Gastrocnemius medialis (tissue), 4 donors: ENCODE results near the gene PPFIA2. TPM values are rescaled to one million over a fixed set of nuclear protein-coding genes. Genes with fewer than 3 reads are reported as not detected.
"Not testable (repeated sequence)": the region's sequence is repeated elsewhere in the genome, so short reads cannot be mapped to it uniquely, and the experiment has no call there.

Experiments
- ATAC-seq, 2 donors: fragments of 150-250 bp; one replicate each; pipeline ENCODE4 v1.9.1; 2016
- DNase-seq, 2 donors: peaks; one replicate each; pipeline ENCODE4 v3.0.0-alpha.2; 2019
- H3K27ac ChIP-seq, 4 donors: fragments of 200-600 bp; sonication (generic); 1 replicate in 1 of 4; 2 replicates in 3 of 4; pipeline ENCODE4 v1.5.1; 2016 to 2018; ENCODE audit warnings: mild to moderate bottlenecking in 2 of 4, moderate library complexity in 1 of 4
- H3K27me3 ChIP-seq, 3 donors: fragments of 200-600 bp; sonication (generic) in 2 of 3; 1 replicate in 1 of 3; 2 replicates in 2 of 3; pipeline versions ENCODE4 v1.5.1 to v1.6.0; 2016 to 2019; ENCODE audit warnings: mild to moderate bottlenecking in 1 of 3, moderate library complexity in 1 of 3
- H3K36me3 ChIP-seq, 2 donors: fragments of 200-600 bp; sonication (generic) in 1 of 2; one replicate each; pipeline ENCODE4 v1.5.1; 2017 to 2018
- H3K4me1 ChIP-seq, 2 donors: fragments of 200-600 bp; sonication (generic) in 1 of 2; one replicate each; pipeline ENCODE4 v1.5.1; 2016 to 2017; ENCODE audit warnings: mild to moderate bottlenecking in 2 of 2
- H3K4me3 ChIP-seq, 4 donors: fragments of 200-600 bp; sonication (generic) in 3 of 4; 1 replicate in 1 of 4; 2 replicates in 3 of 4; pipeline ENCODE4 v1.5.1; 2016 to 2019; ENCODE audit warnings: mild to moderate bottlenecking in 2 of 4
- H3K9me3 ChIP-seq, 3 donors: fragments of 200-600 bp; sonication (generic) in 2 of 3; 1 replicate in 1 of 3; 2 replicates in 2 of 3; pipeline ENCODE4 v1.5.1; 2016 to 2019
- POLR2A ChIP-seq, 2 donors: fragments of 450-650 bp; IDR thresholded peaks; one replicate each; pipeline ENCODE4 v1.6.1; 2017; ENCODE audit warnings: antibody characterized with exemption in 2 of 2, mild to moderate bottlenecking in 2 of 2, moderate library complexity in 2 of 2
- in situ Hi-C, 4 donors: fragments of 200-750 bp; cut with MboI; loops; one replicate each; pipeline versions ENCODE4 v1.15.0 to v1.8.0; 2017; ENCODE audit warnings: low sequenced_read_pairs in 4 of 4
- intact Hi-C: fragments of 100-400 bp; cut with DNase I; formaldehyde crosslinking; loops from one replicate; pipeline ENCODE4 v1.15.1; 2023; ENCODE audit warnings: low total_unique reads
- total RNA-seq, 4 donors: library from RNA; depleted of rRNA; stranded (reverse); fragments of >200 nt; gene quantifications; one replicate each; pipeline versions ENCODE4 v1.1.0 to v1.2.3, GENCODE V29; 2016
- TF ChIP-seq, protein P1 (sequence below), 5 experiments: fragments of 450-650 bp in 3 of 5; fragments of 200-600 bp in 2 of 5; sonication (generic) in 2 of 5; IDR thresholded peaks in 4 of 5; conservative IDR thresholded peaks in 1 of 5; 1 replicate in 4 of 5; 2 replicates in 1 of 5; pipeline ENCODE4 v1.5.1; 2016 to 2019; ENCODE audit warnings: antibody characterized with exemption in 5 of 5, mild to moderate bottlenecking in 3 of 5, moderate library complexity in 3 of 5

PPFIA2 gene
- total RNA-seq, 4 donors from 2014 or later = 0.04 TPM; not detected in 3

DNA sequence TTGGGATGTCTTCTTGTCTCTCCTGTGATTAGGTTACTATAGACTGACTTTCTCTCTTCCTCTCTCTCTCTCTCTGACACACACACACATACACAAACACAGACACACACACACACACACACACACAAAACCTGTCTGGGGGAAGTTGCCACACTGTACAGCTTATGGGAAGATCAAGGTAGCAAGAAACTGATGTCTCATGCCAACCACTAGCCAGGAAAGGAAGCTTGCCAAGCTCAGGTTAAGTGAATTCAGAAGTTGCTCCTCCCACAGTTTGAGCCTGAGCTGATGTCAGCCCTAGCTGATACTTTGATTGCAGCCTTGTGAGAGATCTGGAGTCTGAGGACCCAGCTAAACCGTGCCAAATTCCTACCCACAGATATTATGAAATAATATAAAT is 67.1 kb downstream of the PPFIA2 start:
- no peak overlapping the region for H3K4me3 ChIP-seq
- no peaks in the 10 kb centered on the region for H3K9me3 ChIP-seq
- no peak for TF ChIP-seq POLR2A (IDR thresholded peaks at IDR 0.05)
- TF ChIP-seq, protein P1, sequence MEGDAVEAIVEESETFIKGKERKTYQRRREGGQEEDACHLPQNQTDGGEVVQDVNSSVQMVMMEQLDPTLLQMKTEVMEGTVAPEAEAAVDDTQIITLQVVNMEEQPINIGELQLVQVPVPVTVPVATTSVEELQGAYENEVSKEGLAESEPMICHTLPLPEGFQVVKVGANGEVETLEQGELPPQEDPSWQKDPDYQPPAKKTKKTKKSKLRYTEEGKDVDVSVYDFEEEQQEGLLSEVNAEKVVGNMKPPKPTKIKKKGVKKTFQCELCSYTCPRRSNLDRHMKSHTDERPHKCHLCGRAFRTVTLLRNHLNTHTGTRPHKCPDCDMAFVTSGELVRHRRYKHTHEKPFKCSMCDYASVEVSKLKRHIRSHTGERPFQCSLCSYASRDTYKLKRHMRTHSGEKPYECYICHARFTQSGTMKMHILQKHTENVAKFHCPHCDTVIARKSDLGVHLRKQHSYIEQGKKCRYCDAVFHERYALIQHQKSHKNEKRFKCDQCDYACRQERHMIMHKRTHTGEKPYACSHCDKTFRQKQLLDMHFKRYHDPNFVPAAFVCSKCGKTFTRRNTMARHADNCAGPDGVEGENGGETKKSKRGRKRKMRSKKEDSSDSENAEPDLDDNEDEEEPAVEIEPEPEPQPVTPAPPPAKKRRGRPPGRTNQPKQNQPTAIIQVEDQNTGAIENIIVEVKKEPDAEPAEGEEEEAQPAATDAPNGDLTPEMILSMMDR (IDR thresholded peaks at IDR 0.05 in 4 of 5, conservative IDR thresholded peaks at IDR 0.05 in 1 of 5) = no peak
- DNase-seq = no peak
- no peaks in the 10 kb centered on the region for H3K27me3 ChIP-seq
- intact Hi-C loops = no loop called here
- no peaks in the 10 kb centered on the region for H3K36me3 ChIP-seq
- no peak overlapping the region for H3K27ac ChIP-seq
- in situ Hi-C loops = no loop called here
- ATAC-seq = no peak
- no peaks in the 10 kb centered on the region for H3K4me1 ChIP-seq

DNA sequence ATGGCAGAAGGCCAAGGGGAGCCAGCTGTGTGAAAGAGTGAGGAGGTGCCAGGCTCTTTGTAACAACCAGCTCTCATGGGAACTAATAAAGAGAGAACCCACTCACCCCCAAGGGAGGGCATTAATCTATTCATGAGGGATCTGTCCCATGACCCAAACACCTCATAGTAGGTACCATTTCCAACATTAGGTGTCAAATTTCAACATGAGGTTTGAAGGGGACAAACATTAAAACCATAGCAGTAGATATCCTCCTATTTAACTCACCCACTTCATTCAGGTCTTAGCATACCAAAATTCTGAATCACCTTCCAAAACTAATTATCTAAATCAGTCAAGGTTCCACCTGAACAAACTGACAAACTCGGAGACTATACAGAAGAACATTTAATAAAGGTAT is 75.3 kb downstream of the PPFIA2 start:
- intact Hi-C loops (no loop called here), in situ Hi-C loops (no loop called here)
- H3K27me3 ChIP-seq = no peaks in the 10 kb centered on the region
- H3K4me3 ChIP-seq = no peak overlapping the region
- H3K27ac ChIP-seq = no peak overlapping the region
- TF ChIP-seq, protein P1 (IDR thresholded peaks at IDR 0.05 in 4 of 5, conservative IDR thresholded peaks at IDR 0.05 in 1 of 5) = no peak
- TF ChIP-seq POLR2A (IDR thresholded peaks at IDR 0.05) = no peak
- ATAC-seq = no peak
- DNase-seq = no peak
- no peaks in the 10 kb centered on the region for H3K4me1 ChIP-seq
- no peaks in the 10 kb centered on the region for H3K36me3 ChIP-seq
- H3K9me3 ChIP-seq = no peaks in the 10 kb centered on the region

DNA sequence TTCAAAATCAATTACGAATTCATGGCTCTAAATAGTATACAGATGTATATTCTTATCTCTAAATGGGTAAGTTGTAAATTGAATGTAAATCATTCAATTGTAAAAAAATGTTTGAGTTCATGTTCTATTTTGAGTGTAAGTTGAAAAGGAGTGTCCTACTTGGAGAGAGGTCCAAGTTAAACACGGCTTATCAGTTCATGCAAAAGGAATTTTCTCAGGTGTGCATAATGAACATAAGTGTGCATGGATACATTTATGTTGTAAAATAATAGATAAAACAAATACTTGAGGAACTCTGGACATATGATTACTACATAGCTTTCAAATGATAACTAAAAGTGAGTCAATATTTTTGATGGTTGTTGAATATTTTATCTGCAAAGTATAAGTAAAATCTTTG is 79.5 kb downstream of the PPFIA2 start:
- in situ Hi-C loops = no loop called here
- TF ChIP-seq, protein P1 (IDR thresholded peaks at IDR 0.05 in 4 of 5, conservative IDR thresholded peaks at IDR 0.05 in 1 of 5) = no peak
- TF ChIP-seq POLR2A (IDR thresholded peaks at IDR 0.05) = no peak
- no peaks in the 10 kb centered on the region for H3K36me3 ChIP-seq
- DNase-seq (no peak), ATAC-seq (no peak)
- H3K4me3 ChIP-seq = no peak overlapping the region
- H3K27me3 ChIP-seq = no peaks in the 10 kb centered on the region
- H3K4me1 ChIP-seq = no peaks in the 10 kb centered on the region
- no peak overlapping the region for H3K27ac ChIP-seq
- H3K9me3 ChIP-seq = no peaks in the 10 kb centered on the region
- intact Hi-C loops = no loop called here

DNA sequence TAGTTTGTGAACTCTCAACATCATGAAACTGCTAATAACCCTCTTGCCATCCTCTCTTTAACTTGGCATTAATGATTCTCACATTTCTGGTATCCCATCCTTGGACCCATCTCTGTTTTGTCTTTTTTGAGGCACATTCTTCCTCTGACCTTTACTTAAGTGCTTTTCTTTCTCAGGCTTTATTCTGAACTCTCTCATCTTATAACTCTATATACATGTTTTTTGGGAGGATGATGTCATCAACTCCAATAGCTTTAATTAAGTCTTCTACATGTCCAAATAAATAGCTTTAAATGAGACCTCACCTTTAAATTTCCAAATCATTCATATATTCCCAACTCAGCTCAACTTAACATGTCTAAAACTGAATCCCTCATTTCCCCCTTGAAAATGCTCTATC is 88.4 kb downstream of the PPFIA2 start:
- Histone ChIP-seq H3K36me3 (no peaks in the 10 kb centered on the region), H3K27ac (no peak overlapping the region), H3K4me1 (no peaks in the 10 kb centered on the region), H3K4me3 (no peak overlapping the region), H3K27me3 (no peaks in the 10 kb centered on the region), H3K9me3 (no peaks in the 10 kb centered on the region)
- TF ChIP-seq POLR2A (IDR thresholded peaks at IDR 0.05) = no peak
- TF ChIP-seq, protein P1 (IDR thresholded peaks at IDR 0.05 in 4 of 5, conservative IDR thresholded peaks at IDR 0.05 in 1 of 5) = no peak
- intact Hi-C loops = no loop called here
- DNase-seq (no peak), ATAC-seq (no peak)
- in situ Hi-C loops = no loop called here

DNA sequence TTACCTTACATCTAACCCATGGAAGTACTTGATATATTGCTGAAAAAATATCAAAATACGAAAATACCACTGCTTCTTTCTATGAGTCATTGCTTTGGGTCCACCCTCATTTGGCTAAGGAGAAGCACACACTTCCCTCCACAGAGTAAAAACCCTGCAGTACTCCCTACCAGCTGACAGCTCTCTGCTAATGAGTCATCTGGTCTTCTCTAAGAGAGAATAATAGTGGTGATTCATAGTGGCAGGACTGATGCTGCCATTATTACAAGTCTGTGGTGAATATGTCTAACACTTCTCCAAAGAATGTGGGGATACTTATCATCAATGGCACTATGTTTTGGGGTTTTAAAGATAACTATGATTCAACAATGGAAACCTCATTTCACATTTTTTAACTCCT is 90.7 kb downstream of the PPFIA2 start:
- TF ChIP-seq, protein P1 (IDR thresholded peaks at IDR 0.05 in 4 of 5, conservative IDR thresholded peaks at IDR 0.05 in 1 of 5) = no peak
- TF ChIP-seq POLR2A (IDR thresholded peaks at IDR 0.05) = no peak
- intact Hi-C loops (no loop called here), in situ Hi-C loops (no loop called here)
- H3K4me1 ChIP-seq = no peaks in the 10 kb centered on the region
- H3K9me3 ChIP-seq = no peaks in the 10 kb centered on the region
- no peak for DNase-seq
- no peak for ATAC-seq
- H3K27me3 ChIP-seq = no peaks in the 10 kb centered on the region
- H3K36me3 ChIP-seq = no peaks in the 10 kb centered on the region
- H3K4me3 ChIP-seq = no peak overlapping the region
- no peak overlapping the region for H3K27ac ChIP-seq

DNA sequence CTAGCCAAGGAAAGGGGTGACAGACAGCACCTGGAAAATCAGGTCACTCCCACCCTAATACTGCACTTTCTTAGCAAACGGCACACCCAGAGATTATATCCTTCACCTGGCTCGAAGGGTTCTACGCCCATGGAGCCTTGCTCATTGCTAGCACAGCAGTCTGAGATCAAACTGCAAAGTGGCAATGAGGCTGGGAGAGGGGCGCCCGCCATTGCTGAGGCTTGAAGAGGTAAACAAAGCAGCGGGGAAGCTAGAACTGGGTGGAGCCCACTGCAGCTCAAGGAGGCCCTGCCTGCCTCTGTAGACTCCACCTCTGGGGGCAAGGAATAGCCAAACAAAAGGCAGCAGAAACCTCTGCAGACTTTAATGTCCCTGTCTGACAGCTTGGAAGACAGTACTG is 99.8 kb downstream of the PPFIA2 start:
- ATAC-seq = not testable (repeated sequence)

More for the DNA sequence above, 99.8 kb downstream of the PPFIA2 start:
- in situ Hi-C loops, H3K9me3 ChIP-seq, H3K4me3 ChIP-seq, H3K27me3 ChIP-seq, DNase-seq, H3K27ac ChIP-seq, H3K4me1 ChIP-seq, H3K36me3 ChIP-seq, intact Hi-C loops: not testable (repeated sequence)
